ENCODE measurements around the gene MINDY4.

- TF ChIP-seq, protein P1, sequence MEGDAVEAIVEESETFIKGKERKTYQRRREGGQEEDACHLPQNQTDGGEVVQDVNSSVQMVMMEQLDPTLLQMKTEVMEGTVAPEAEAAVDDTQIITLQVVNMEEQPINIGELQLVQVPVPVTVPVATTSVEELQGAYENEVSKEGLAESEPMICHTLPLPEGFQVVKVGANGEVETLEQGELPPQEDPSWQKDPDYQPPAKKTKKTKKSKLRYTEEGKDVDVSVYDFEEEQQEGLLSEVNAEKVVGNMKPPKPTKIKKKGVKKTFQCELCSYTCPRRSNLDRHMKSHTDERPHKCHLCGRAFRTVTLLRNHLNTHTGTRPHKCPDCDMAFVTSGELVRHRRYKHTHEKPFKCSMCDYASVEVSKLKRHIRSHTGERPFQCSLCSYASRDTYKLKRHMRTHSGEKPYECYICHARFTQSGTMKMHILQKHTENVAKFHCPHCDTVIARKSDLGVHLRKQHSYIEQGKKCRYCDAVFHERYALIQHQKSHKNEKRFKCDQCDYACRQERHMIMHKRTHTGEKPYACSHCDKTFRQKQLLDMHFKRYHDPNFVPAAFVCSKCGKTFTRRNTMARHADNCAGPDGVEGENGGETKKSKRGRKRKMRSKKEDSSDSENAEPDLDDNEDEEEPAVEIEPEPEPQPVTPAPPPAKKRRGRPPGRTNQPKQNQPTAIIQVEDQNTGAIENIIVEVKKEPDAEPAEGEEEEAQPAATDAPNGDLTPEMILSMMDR (IDR thresholded peaks at IDR 0.05), result no peak
- no peak for TF ChIP-seq EP300 (IDR thresholded peaks at IDR 0.05)
- no peak for TF ChIP-seq POLR2AphosphoS5 (IDR thresholded peaks at IDR 0.05)
- no peak for TF ChIP-seq POLR2A (IDR thresholded peaks at IDR 0.05)
Measured at GRCh38 chr7:30934732-30935568, 163.7 kb downstream of the MINDY4 start.
